HCT116 (cell line): Measurements from ENCODE around the gene ADA. TPM values are rescaled to one million over a fixed set of nuclear protein-coding genes. Genes with fewer than 3 reads are reported as not detected.

ENCODE experiments used
- ATAC-seq: fragments of 200-7000 bp; cut with Tn5 transposase; 2 replicates; pipeline ENCODE4 v1.9.1; 2020; ENCODE audit warnings: mild to moderate bottlenecking, moderate library complexity
- BruUV-seq: library from RNA; stranded (reverse); fragments of 400-500 nt; replicated peaks from 2 replicates; lab custom pipeline; 2021; lab: Mats Ljungman, UMichigan
- CTCF ChIA-PET: fragments of 300-600 bp; sonication (Branson Sonifier 250); formaldehyde crosslinking; loops from one replicate; lab custom pipeline; 2021; ENCODE audit warnings: antibody characterized with exemption; lab: Charles Lee
- POLR2A ChIA-PET: fragments of 300-600, 350-600 bp; sonication (Branson Sonifier 250); formaldehyde crosslinking; loops from one replicate; lab custom pipeline; 2021; ENCODE audit warnings: antibody characterized with exemption; lab: Charles Lee
- RAD21 ChIA-PET, 2 experiments: fragments of 300-600 bp; sonication (Branson Sonifier 250); formaldehyde crosslinking; loops; one replicate each; lab custom pipeline; 2023; ENCODE audit warnings: low total read pairs in 2 of 2; ENCODE audit not compliant: uncharacterized antibody in 2 of 2, unreplicated experiment in 2 of 2, low non-redundant PET in 1 of 2; lab: Charles Lee
- DNase-seq: peaks from one replicate; pipeline ENCODE4 v3.0.0-alpha.2; 2010; ENCODE audit warnings: low read depth, low spot score
- H2AFZ ChIP-seq: fragments of 200-600 bp; shearing (Covaris generic), sonication (generic); 2 replicates; pipeline ENCODE4 v1.6.1; 2017; ENCODE audit warnings: low read depth, mixed run types, mixed read lengths, antibody characterized with exemption, low read length; ENCODE audit not compliant: poor library complexity, severe bottlenecking
- H3K27ac ChIP-seq: 2 replicates; pipeline ENCODE4 v1.5.1; 2012; ENCODE audit warnings: low read depth, low read length
- H3K27me3 ChIP-seq: fragments of 200-600 bp; sonication (generic); 2 replicates; pipeline ENCODE4 v1.6.1; 2016; ENCODE audit warnings: mixed run types, low read length, mixed read lengths; ENCODE audit not compliant: insufficient read depth
- H3K36me3 ChIP-seq, 2 experiments: fragments of 200-500 bp in 1 of 2; fragments of 200-600 bp in 1 of 2; sonication (Bioruptor generic) in 1 of 2; sonication (generic) in 1 of 2; 2 replicates each; pipeline versions ENCODE4 v1.5.1 to v1.6.1; 2014 to 2016; ENCODE audit warnings: low read length in 2 of 2, inconsistent platforms in 1 of 2, mixed read lengths in 1 of 2, mixed run types in 1 of 2; ENCODE audit not compliant: insufficient read depth in 2 of 2, control insufficient read depth in 1 of 2
- H3K4me1 ChIP-seq, 2 experiments: fragments of 200-600 bp in 1 of 2; sonication (generic) in 1 of 2; 2 replicates each; pipeline versions ENCODE4 v1.5.1 to v1.6.1; 2012 to 2017; ENCODE audit warnings: low read length in 2 of 2, inconsistent platforms in 1 of 2, mild to moderate bottlenecking in 1 of 2, mixed read lengths in 1 of 2, mixed run types in 1 of 2, moderate library complexity in 1 of 2; ENCODE audit not compliant: insufficient read depth in 2 of 2, control insufficient read depth in 1 of 2
- H3K4me2 ChIP-seq: fragments of 200-600 bp; sonication (generic); 2 replicates; pipeline ENCODE4 v1.6.1; 2017; ENCODE audit warnings: mixed run types, low read length, mixed read lengths
- H3K4me3 ChIP-seq, 2 experiments: fragments of 200-600 bp in 1 of 2; sonication (generic) in 1 of 2; replicated peaks in 1 of 2; 2 replicates each; pipeline ENCODE4 v1.5.1; 2011 to 2016; ENCODE audit warnings: low read length in 2 of 2, control low read depth in 1 of 2, low read depth in 1 of 2, mild to moderate bottlenecking in 1 of 2, mixed read lengths in 1 of 2, mixed run types in 1 of 2
- H3K79me2 ChIP-seq: fragments of 200-600 bp; sonication (generic); 2 replicates; pipeline ENCODE4 v1.6.1; 2017; ENCODE audit warnings: mild to moderate bottlenecking, mixed run types, low read length, moderate library complexity, mixed read lengths; ENCODE audit not compliant: insufficient read depth
- H3K9ac ChIP-seq: fragments of 200-600 bp; sonication (generic); 2 replicates; pipeline ENCODE4 v1.6.1; 2016; ENCODE audit warnings: low read length, mixed read lengths
- H3K9me2 ChIP-seq: fragments of 200-600 bp; sonication (generic), shearing (Covaris generic); 2 replicates; pipeline ENCODE4 v1.6.1; 2017; ENCODE audit warnings: mixed run types, mild to moderate bottlenecking, moderate library complexity; ENCODE audit not compliant: insufficient read depth
- H3K9me3 ChIP-seq, 2 experiments: fragments of 200-500 bp in 1 of 2; fragments of 200-600 bp in 1 of 2; sonication (Bioruptor generic) in 1 of 2; sonication (generic) in 1 of 2; 2 replicates each; pipeline ENCODE4 v1.6.1; 2014 to 2017; ENCODE audit warnings: low read length in 2 of 2, mixed read lengths in 2 of 2, inconsistent platforms in 1 of 2, low read depth in 1 of 2, mild to moderate bottlenecking in 1 of 2, mixed run types in 1 of 2, moderate library complexity in 1 of 2; ENCODE audit not compliant: control insufficient read depth in 1 of 2, insufficient read depth in 1 of 2
- H4K20me1 ChIP-seq: fragments of 200-600 bp; sonication (generic), shearing (Covaris generic); 2 replicates; pipeline ENCODE4 v1.6.1; 2017; ENCODE audit warnings: mixed run types, mild to moderate bottlenecking, moderate library complexity; ENCODE audit not compliant: insufficient read depth
- CBX3 ChIP-seq: IDR thresholded peaks from 2 replicates; pipeline ENCODE4 v1.6.1; 2012; ENCODE audit warnings: low read depth
- ELF1 ChIP-seq: IDR thresholded peaks from 2 replicates; pipeline ENCODE4 v1.6.1; 2012; ENCODE audit warnings: low read depth, borderline replicate concordance
- EZH2 ChIP-seq: fragments of 200-600 bp; sonication (generic); IDR thresholded peaks from 2 replicates; pipeline ENCODE4 v1.6.1; 2017; ENCODE audit warnings: antibody characterized with exemption, mixed run types
- POLR2A ChIP-seq: IDR thresholded peaks from 2 replicates; pipeline ENCODE4 v1.7.0; 2011; ENCODE audit warnings: borderline replicate concordance; ENCODE audit not compliant: insufficient read depth, insufficient read length; ENCODE audit errors: extremely low read depth
- POLR2AphosphoS5 ChIP-seq: IDR thresholded peaks from 2 replicates; pipeline ENCODE4 v1.6.1; 2011; ENCODE audit warnings: mild to moderate bottlenecking, low read depth, low read length, moderate library complexity
- RAD21 ChIP-seq: IDR thresholded peaks from 2 replicates; pipeline ENCODE4 v1.6.1; 2012; ENCODE audit warnings: low read depth, mild to moderate bottlenecking
- SIN3A ChIP-seq: IDR thresholded peaks from 2 replicates; pipeline ENCODE4 v1.6.1; 2012; ENCODE audit warnings: low read depth
- SP1 ChIP-seq: IDR thresholded peaks from 2 replicates; pipeline ENCODE4 v1.6.1; 2012; ENCODE audit warnings: low read depth
- SRF ChIP-seq: IDR thresholded peaks from 2 replicates; pipeline ENCODE4 v1.6.1; 2012; ENCODE audit warnings: low read depth
- TCF7L2 ChIP-seq: IDR thresholded peaks from 2 replicates; pipeline ENCODE4 v1.7.0; 2011; ENCODE audit warnings: borderline replicate concordance, inconsistent platforms; ENCODE audit not compliant: insufficient read depth, insufficient read length; ENCODE audit errors: extremely low read depth
- ZFX ChIP-seq: fragments of 450-650 bp; IDR thresholded peaks from 2 replicates; pipeline ENCODE4 v1.6.1; 2017
- ZNF274 ChIP-seq: fragments of 200-500 bp; sonication (Bioruptor generic); IDR thresholded peaks from 2 replicates; pipeline ENCODE4 v1.6.1; 2014; ENCODE audit warnings: mild to moderate bottlenecking, low read depth, low read length, inconsistent platforms
- intact Hi-C: fragments of 100-400 bp; cut with micrococcal nuclease; formaldehyde crosslinking; loops from 2 replicates; pipeline ENCODE4 v1.10.0; 2022
- total RNA-seq: library from RNA; stranded (reverse); gene quantifications from one replicate; pipeline ENCODE4 v1.2.1, GENCODE V29; 2021; ENCODE audit not compliant: unreplicated experiment
- TF ChIP-seq, protein P1 (sequence below): IDR thresholded peaks from 2 replicates; pipeline ENCODE4 v1.6.1; 2012; ENCODE audit warnings: low read depth
- TF ChIP-seq, protein P2 (sequence below): IDR thresholded peaks from 2 replicates; pipeline ENCODE4 v1.6.1; 2012

ADA gene
- total RNA-seq, 1 experiment from 2014 or later, result 25.9 TPM

DNA sequence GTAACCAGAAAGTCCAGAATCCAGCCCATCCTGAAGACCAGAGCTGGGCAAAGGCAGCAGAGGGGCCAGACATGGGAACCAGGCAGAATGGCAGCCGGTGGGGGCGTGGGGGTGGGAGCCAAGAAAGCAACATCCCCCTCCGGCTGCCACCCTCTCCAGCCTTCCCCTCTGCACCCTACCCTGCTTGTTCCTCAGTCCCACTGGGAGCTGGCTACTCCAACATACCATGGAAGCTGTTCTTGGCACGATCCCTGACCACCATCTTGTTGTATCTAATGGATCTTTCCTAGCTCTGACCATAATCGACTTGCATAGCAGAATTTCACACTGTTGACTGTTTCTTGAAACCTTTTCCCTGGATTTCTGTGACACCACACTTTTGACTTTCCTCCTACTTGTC lies 30.2 kb downstream of the ADA start:
- DNase-seq, result no peak
- Histone ChIP-seq H3K9ac (no peak overlapping the region), H3K9me2 (no peaks in the 10 kb centered on the region), H3K4me3 (no peak overlapping the region), H3K9me3 (peaks cover 0 to 3% of the 10 kb centered on the region in 2 experiments; a peak in 3 of 4 replicates), H3K4me2 (no peak overlapping the region), H2AFZ (no peak overlapping the region), H4K20me1 (no peaks in the 10 kb centered on the region), H3K27ac (no peak overlapping the region), H3K79me2 (no peaks in the 10 kb centered on the region), H3K4me1 (no peaks in the 10 kb centered on the region), H3K27me3 (no peaks in the 10 kb centered on the region), H3K36me3 (peaks cover 10 to 48% of the 10 kb centered on the region in 2 experiments; a peak in 3 of 4 replicates)
- RAD21 ChIA-PET, result no interaction called here
- CTCF ChIA-PET, result no interaction called here
- no peak for TF ChIP-seq ELF1
- TF ChIP-seq, protein P1, sequence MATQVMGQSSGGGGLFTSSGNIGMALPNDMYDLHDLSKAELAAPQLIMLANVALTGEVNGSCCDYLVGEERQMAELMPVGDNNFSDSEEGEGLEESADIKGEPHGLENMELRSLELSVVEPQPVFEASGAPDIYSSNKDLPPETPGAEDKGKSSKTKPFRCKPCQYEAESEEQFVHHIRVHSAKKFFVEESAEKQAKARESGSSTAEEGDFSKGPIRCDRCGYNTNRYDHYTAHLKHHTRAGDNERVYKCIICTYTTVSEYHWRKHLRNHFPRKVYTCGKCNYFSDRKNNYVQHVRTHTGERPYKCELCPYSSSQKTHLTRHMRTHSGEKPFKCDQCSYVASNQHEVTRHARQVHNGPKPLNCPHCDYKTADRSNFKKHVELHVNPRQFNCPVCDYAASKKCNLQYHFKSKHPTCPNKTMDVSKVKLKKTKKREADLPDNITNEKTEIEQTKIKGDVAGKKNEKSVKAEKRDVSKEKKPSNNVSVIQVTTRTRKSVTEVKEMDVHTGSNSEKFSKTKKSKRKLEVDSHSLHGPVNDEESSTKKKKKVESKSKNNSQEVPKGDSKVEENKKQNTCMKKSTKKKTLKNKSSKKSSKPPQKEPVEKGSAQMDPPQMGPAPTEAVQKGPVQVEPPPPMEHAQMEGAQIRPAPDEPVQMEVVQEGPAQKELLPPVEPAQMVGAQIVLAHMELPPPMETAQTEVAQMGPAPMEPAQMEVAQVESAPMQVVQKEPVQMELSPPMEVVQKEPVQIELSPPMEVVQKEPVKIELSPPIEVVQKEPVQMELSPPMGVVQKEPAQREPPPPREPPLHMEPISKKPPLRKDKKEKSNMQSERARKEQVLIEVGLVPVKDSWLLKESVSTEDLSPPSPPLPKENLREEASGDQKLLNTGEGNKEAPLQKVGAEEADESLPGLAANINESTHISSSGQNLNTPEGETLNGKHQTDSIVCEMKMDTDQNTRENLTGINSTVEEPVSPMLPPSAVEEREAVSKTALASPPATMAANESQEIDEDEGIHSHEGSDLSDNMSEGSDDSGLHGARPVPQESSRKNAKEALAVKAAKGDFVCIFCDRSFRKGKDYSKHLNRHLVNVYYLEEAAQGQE, result no peak
- no peak for TF ChIP-seq POLR2A
- no peak for TF ChIP-seq SIN3A
- TF ChIP-seq SRF, result no peak
- TF ChIP-seq POLR2AphosphoS5, result no peak
- no peak for TF ChIP-seq ZNF274
- TF ChIP-seq ZFX, result no peak
- no peak for TF ChIP-seq CBX3
- no peak for TF ChIP-seq TCF7L2
- TF ChIP-seq, protein P2, sequence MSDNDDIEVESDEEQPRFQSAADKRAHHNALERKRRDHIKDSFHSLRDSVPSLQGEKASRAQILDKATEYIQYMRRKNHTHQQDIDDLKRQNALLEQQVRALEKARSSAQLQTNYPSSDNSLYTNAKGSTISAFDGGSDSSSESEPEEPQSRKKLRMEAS, result no peak
- no peak for TF ChIP-seq RAD21
- TF ChIP-seq EZH2, result no peak
- no peak for TF ChIP-seq SP1
- POLR2A ChIA-PET, result no interaction called here
- intact Hi-C loops, result no loop called here
- BruUV-seq, result no TSS peak
- no peak for ATAC-seq
